Activated gamma-delta T cell (primary cell): ENCODE measurements around the gene GRK1.

Source experiments
- DNase-seq: peaks from one replicate; lab custom pipeline; 2025; lab: John Stamatoyannopoulos, UW

Gene GRK1

GRCh38 chr13:113632706-113633484 is 34.1 kb upstream of the GRK1 start:
- DNase-seq = no peak

GRCh38 chr13:113633485-113633873 is 33.5 kb upstream of the GRK1 start:
- no peak for DNase-seq

- DNase-seq = no peak
Measured at GRCh38 chr13:113634279-113635047, 32.6 kb upstream of the GRK1 start.

- no peak for DNase-seq
Measured at GRCh38 chr13:113635048-113635420, 32.0 kb upstream of the GRK1 start.

GRCh38 chr13:113635709-113636108 is 31.3 kb upstream of the GRK1 start:
- DNase-seq = no peak

GRCh38 chr13:113636266-113636963 is 30.6 kb upstream of the GRK1 start:
- DNase-seq = no peak

GRCh38 chr13:113637262-113638160 is 29.5 kb upstream of the GRK1 start:
- no peak for DNase-seq

- DNase-seq = no peak
Measured at GRCh38 chr13:113638173-113638746, 28.8 kb upstream of the GRK1 start.

- DNase-seq = no peak
Measured at GRCh38 chr13:113638806-113639205, 28.2 kb upstream of the GRK1 start.

GRCh38 chr13:113639616-113640262 is 27.3 kb upstream of the GRK1 start:
- DNase-seq = no peak

- DNase-seq = no peak
Measured at GRCh38 chr13:113641426-113641825, 25.6 kb upstream of the GRK1 start.

GRCh38 chr13:113642563-113642962 is 24.5 kb upstream of the GRK1 start:
- no peak for DNase-seq

GRCh38 chr13:113643593-113643992 is 23.4 kb upstream of the GRK1 start:
- DNase-seq = no peak

- DNase-seq = no peak
Measured at GRCh38 chr13:113644800-113645199, 22.2 kb upstream of the GRK1 start.

- no peak for DNase-seq
Measured at GRCh38 chr13:113645329-113645728, 21.7 kb upstream of the GRK1 start.

GRCh38 chr13:113646376-113646775 is 20.6 kb upstream of the GRK1 start:
- no peak for DNase-seq

GRCh38 chr13:113646921-113647340 is 20.1 kb upstream of the GRK1 start:
- no peak for DNase-seq

GRCh38 chr13:113647351-113648215 is 19.4 kb upstream of the GRK1 start:
- no peak for DNase-seq

- DNase-seq = no peak
Measured at GRCh38 chr13:113648216-113648610, 18.8 kb upstream of the GRK1 start.

GRCh38 chr13:113649212-113649611 is 17.8 kb upstream of the GRK1 start:
- DNase-seq = no peak
